HL-60/S4 treated with phorbol 12-myristate 13-acetate at 8.2 ng/mL for 4 days and 3 days (cell line): ENCODE measurements around the gene IRF8.
"Not testable (repeated sequence)": the region's sequence is repeated elsewhere in the genome, so short reads cannot be mapped to it uniquely, and the experiment has no call there.

Source experiments
- in situ Hi-C: fragments of 300-500 bp; cut with MboI; formaldehyde crosslinking; loops from 2 replicates; pipeline ENCODE4 v1.15.0; 2022; ENCODE audit warnings: low sequenced_read_pairs

Gene IRF8

GRCh38 chr16:85867189-85867588, 31.8 kb upstream of the IRF8 start:
- in situ Hi-C loops, result no loop called here

GRCh38 chr16:85868495-85868894, 30.5 kb upstream of the IRF8 start:
- in situ Hi-C loops, result no loop called here

- in situ Hi-C loops, result no loop called here
Observed at GRCh38 chr16:85869206-85869605, 29.8 kb upstream of the IRF8 start.

- in situ Hi-C loops, result no loop called here
Observed at GRCh38 chr16:85869785-85870558, 29.0 kb upstream of the IRF8 start.

- in situ Hi-C loops, result no loop called here
Observed at GRCh38 chr16:85871756-85872155, 27.2 kb upstream of the IRF8 start.

GRCh38 chr16:85872734-85873133, 26.2 kb upstream of the IRF8 start:
- in situ Hi-C loops, result no loop called here

- in situ Hi-C loops, result no loop called here
Observed at GRCh38 chr16:85873153-85873552, 25.8 kb upstream of the IRF8 start.

- in situ Hi-C loops, result not testable (repeated sequence)
Observed at GRCh38 chr16:85874031-85874430, 24.9 kb upstream of the IRF8 start.

GRCh38 chr16:85878407-85878806, 20.6 kb upstream of the IRF8 start:
- in situ Hi-C loops, result no loop called here

- in situ Hi-C loops, result no loop called here
Observed at GRCh38 chr16:85878875-85879274, 20.1 kb upstream of the IRF8 start.

GRCh38 chr16:85879549-85879948, 19.4 kb upstream of the IRF8 start:
- in situ Hi-C loops, result no loop called here

- in situ Hi-C loops, result no loop called here
Observed at GRCh38 chr16:85879975-85880831, 18.8 kb upstream of the IRF8 start.

- in situ Hi-C loops, result no loop called here
Observed at GRCh38 chr16:85880861-85881260, 18.1 kb upstream of the IRF8 start.

- in situ Hi-C loops, result no loop called here
Observed at GRCh38 chr16:85881436-85881835, 17.5 kb upstream of the IRF8 start.

GRCh38 chr16:85882181-85882810, 16.7 kb upstream of the IRF8 start:
- in situ Hi-C loops, result no loop called here

GRCh38 chr16:85883813-85884212, 15.1 kb upstream of the IRF8 start:
- in situ Hi-C loops, result no loop called here

- in situ Hi-C loops, result no loop called here
Observed at GRCh38 chr16:85884808-85885463, 14.0 kb upstream of the IRF8 start.

- in situ Hi-C loops, result no loop called here
Observed at GRCh38 chr16:85885537-85885936, 13.4 kb upstream of the IRF8 start.

- in situ Hi-C loops, result no loop called here
Observed at GRCh38 chr16:85888405-85889331, 10.3 kb upstream of the IRF8 start.
